ENCODE measurements around the gene LRRC46. TPM values are rescaled to one million over a fixed set of nuclear protein-coding genes. Genes with fewer than 3 reads are reported as not detected.

The LRRC46 gene
- total RNA-seq, 4 donors from 2014 or later: 0.20 TPM; not detected in 3

DNA sequence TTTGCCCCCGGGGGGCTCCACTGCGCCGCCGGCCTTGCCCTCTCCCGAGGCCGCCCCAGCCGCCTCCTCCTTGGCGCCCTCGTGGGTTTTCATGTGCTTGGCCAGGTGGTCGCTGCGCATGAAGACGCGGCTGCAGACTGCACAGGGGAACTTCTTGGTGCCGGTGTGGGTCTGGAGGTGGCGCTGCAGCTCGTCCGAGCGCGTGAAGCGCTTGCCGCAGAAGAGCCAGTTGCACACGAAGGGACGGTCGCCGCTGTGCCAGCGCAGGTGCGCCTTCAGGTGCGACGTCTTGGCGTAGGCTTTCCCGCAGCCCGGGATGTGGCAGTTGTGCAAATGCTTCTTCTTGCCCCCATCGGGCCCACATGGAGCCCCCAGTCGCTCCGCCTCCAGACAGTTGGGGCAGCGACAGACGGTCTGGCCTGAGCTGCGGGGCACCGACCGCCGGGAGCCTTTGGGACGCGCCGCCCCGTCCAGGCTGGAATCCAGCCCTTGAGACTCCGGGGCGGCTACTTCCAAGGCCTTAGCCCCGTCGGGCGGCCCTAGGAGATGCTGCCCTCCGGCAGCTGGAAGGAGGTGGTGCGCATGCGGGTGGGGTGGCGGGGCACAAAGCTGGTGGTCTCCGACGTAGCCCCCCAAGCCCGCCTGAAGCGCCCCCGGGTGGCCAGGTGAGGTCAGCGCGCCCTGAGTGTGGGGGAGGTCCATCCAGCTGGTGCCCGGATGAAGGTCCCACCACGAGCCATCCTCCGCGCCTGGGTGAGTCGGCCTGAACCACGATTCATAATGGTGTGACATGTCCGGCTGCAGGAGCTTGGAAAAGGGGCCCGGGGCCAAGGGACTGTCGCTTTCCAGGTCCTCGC lies 16.1 kb downstream of the LRRC46 start:
- intact Hi-C loops (cut with DNase I; ENCODE audit: low total_unique reads): loop anchor here (10.0 kb wide), 1 partner anchor 97 kb away; the partner anchor contains the start of gene PNPO

GRCh38 chr17:47848198-47848513 lies 16.7 kb downstream of the LRRC46 start:
- Histone ChIP-seq H3K27ac (no peak overlapping the region), H3K36me3 (no peaks in the 10 kb centered on the region), H3K27me3 (peaks cover 67 to 85% (median 76%) of the 10 kb centered on the region in 3 donors), H3K9me3 (no peaks in the 10 kb centered on the region), H3K4me3 (no peak overlapping the region), H3K4me1 (peaks cover 5 to 16% of the 10 kb centered on the region in 2 donors)
- TF ChIP-seq, protein P1, sequence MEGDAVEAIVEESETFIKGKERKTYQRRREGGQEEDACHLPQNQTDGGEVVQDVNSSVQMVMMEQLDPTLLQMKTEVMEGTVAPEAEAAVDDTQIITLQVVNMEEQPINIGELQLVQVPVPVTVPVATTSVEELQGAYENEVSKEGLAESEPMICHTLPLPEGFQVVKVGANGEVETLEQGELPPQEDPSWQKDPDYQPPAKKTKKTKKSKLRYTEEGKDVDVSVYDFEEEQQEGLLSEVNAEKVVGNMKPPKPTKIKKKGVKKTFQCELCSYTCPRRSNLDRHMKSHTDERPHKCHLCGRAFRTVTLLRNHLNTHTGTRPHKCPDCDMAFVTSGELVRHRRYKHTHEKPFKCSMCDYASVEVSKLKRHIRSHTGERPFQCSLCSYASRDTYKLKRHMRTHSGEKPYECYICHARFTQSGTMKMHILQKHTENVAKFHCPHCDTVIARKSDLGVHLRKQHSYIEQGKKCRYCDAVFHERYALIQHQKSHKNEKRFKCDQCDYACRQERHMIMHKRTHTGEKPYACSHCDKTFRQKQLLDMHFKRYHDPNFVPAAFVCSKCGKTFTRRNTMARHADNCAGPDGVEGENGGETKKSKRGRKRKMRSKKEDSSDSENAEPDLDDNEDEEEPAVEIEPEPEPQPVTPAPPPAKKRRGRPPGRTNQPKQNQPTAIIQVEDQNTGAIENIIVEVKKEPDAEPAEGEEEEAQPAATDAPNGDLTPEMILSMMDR (IDR thresholded peaks at IDR 0.05 in 4 of 5, conservative IDR thresholded peaks at IDR 0.05 in 1 of 5): no peak
- TF ChIP-seq POLR2A (IDR thresholded peaks at IDR 0.05): no peak
- DNase-seq (no peak), ATAC-seq (no peak)
- intact Hi-C loops (cut with DNase I; ENCODE audit: low total_unique reads) (loop anchor here (10.0 kb wide), 1 partner anchor 97 kb away; the partner anchor contains the start of gene PNPO), in situ Hi-C loops (cut with MboI; ENCODE audit: low sequenced_read_pairs in 4 of 4) (loop anchor here in 3 of 4 donors (10.0 to 25.0 kb wide), 3 partner anchors 107 to 289 kb away; partner anchors contain the start of gene PRR15L (in 1 of the 3))

More for the DNA sequence above, 16.1 kb downstream of the LRRC46 start:
- Histone ChIP-seq H3K9me3 (no peaks in the 10 kb centered on the region), H3K36me3 (no peaks in the 10 kb centered on the region), H3K27ac (no peak overlapping the region), H3K27me3 (peaks cover 61 to 79% (median 70%) of the 10 kb centered on the region in 3 donors), H3K4me3 (no peak overlapping the region), H3K4me1 (peaks cover 5 to 16% of the 10 kb centered on the region in 2 donors)
- TF ChIP-seq, protein P1 (IDR thresholded peaks at IDR 0.05 in 4 of 5, conservative IDR thresholded peaks at IDR 0.05 in 1 of 5): peak in 1 of 5 experiments; percentile 36
- TF ChIP-seq POLR2A (IDR thresholded peaks at IDR 0.05): no peak
- in situ Hi-C loops (cut with MboI; ENCODE audit: low sequenced_read_pairs in 4 of 4): loop anchor here in 3 of 4 donors (10.0 to 25.0 kb wide), 3 partner anchors 107 to 290 kb away; partner anchors contain the start of gene PRR15L (in 1 of the 3)
- ATAC-seq (no peak), DNase-seq (no peak)

- Histone ChIP-seq H3K36me3 (no peaks in the 10 kb centered on the region), H3K4me3 (peak overlapping the region in 2 of 4 donors; percentile 38 to 43), H3K27ac (no peak overlapping the region), H3K9me3 (no peaks in the 10 kb centered on the region), H3K27me3 (peaks cover 89 to 98% (median 97%) of the 10 kb centered on the region in 3 donors), H3K4me1 (peaks cover 5 to 16% of the 10 kb centered on the region in 2 donors)
- ATAC-seq (no peak), DNase-seq (no peak)
- in situ Hi-C loops (cut with MboI; ENCODE audit: low sequenced_read_pairs in 4 of 4): no loop called here
- intact Hi-C loops (cut with DNase I; ENCODE audit: low total_unique reads): no loop called here
- TF ChIP-seq POLR2A (IDR thresholded peaks at IDR 0.05): no peak
- TF ChIP-seq, protein P1 (IDR thresholded peaks at IDR 0.05 in 4 of 5, conservative IDR thresholded peaks at IDR 0.05 in 1 of 5): no peak
These were observed 18.9 kb downstream of the LRRC46 start for GRCh38 chr17:47850373-47850691.

- intact Hi-C loops (cut with DNase I; ENCODE audit: low total_unique reads): no loop called here
- no peaks in the 10 kb centered on the region for H3K9me3 ChIP-seq
- peak within 1 kb of the TSS; percentile 28 to 44 (median 40) for H3K4me3 ChIP-seq
- peaks cover 5 to 16% of the 10 kb centered on the region in 2 donors for H3K4me1 ChIP-seq
- DNase-seq (no peak), ATAC-seq (peak; percentile 43 to 76)
- no peaks in the 10 kb centered on the region for H3K36me3 ChIP-seq
- peaks cover 95 to 98% (median 96%) of the 10 kb centered on the region in 3 donors for H3K27me3 ChIP-seq
- TF ChIP-seq POLR2A (IDR thresholded peaks at IDR 0.05): no peak
- TF ChIP-seq, protein P1 (IDR thresholded peaks at IDR 0.05 in 4 of 5, conservative IDR thresholded peaks at IDR 0.05 in 1 of 5): no peak
- in situ Hi-C loops (cut with MboI; ENCODE audit: low sequenced_read_pairs in 4 of 4): no loop called here
- no peak within 1 kb of the TSS for H3K27ac ChIP-seq
These were observed 19.5 kb downstream of the LRRC46 start, which contains the start of gene SP6 for GRCh38 chr17:47850692-47851573. SP6 (minus strand) TSS chr17:47851163; CDS start chr17:47848429, 2,734 bp downstream.
